ENCODE results near the gene SYCP2.

SYCP2 gene

DNA sequence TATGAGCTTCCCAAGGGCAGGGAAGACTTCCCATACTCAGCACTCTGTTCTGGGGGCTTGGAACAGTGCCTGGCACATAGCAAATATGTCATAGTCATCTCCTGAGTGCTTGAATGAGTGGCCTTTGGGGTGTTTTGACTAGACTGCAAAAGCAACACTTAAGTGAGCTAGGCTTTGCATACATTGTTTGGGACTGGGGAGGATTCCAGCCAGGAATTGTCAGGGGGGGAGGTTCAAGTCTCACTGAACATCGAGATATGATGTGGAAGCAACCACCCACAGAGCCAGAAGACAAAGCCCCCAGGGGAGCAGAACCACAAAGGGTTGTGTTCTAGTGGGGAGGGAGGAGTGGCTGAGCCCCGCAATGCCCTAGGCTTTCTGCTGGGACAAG is 98.4 kb downstream of the SYCP2 start:
- Histone ChIP-seq H3K4me3 (ENCODE audit: low read length) (no peak overlapping the region), H4K20me1 (ENCODE audit: insufficient read depth, low read length) (no peaks in the 10 kb centered on the region), H3K27me3 (replicated peaks; ENCODE audit: insufficient read depth, low read length) (no peaks in the 10 kb centered on the region; the same call in 1 of the 2 replicates), H3K9me2 (replicated peaks; ENCODE audit: insufficient read depth, low read length) (no peaks in the 10 kb centered on the region), H2AFZ (ENCODE audit: low read length) (no peak overlapping the region), H3K27ac (ENCODE audit: low read length) (no peak overlapping the region), H3K9me3 (replicated peaks; ENCODE audit: insufficient read depth, low read length) (no peaks in the 10 kb centered on the region), H3K9ac (ENCODE audit: low read length) (no peak overlapping the region), H3K79me2 (ENCODE audit: low read length) (no peaks in the 10 kb centered on the region), H3F3A (ENCODE audit: insufficient read depth, low read length) (peaks cover 10% of the 10 kb centered on the region; the same call in 1 of the 2 replicates), H3K4me2 (ENCODE audit: low read depth, low read length) (no peak overlapping the region), H3K4me1 (ENCODE audit: low read length) (peaks cover 20% of the 10 kb centered on the region), H3K36me3 (replicated peaks; ENCODE audit: insufficient read depth, low read length) (no peaks in the 10 kb centered on the region)
- DNase-seq: no peak
- TF ChIP-seq, protein P1, sequence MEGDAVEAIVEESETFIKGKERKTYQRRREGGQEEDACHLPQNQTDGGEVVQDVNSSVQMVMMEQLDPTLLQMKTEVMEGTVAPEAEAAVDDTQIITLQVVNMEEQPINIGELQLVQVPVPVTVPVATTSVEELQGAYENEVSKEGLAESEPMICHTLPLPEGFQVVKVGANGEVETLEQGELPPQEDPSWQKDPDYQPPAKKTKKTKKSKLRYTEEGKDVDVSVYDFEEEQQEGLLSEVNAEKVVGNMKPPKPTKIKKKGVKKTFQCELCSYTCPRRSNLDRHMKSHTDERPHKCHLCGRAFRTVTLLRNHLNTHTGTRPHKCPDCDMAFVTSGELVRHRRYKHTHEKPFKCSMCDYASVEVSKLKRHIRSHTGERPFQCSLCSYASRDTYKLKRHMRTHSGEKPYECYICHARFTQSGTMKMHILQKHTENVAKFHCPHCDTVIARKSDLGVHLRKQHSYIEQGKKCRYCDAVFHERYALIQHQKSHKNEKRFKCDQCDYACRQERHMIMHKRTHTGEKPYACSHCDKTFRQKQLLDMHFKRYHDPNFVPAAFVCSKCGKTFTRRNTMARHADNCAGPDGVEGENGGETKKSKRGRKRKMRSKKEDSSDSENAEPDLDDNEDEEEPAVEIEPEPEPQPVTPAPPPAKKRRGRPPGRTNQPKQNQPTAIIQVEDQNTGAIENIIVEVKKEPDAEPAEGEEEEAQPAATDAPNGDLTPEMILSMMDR (IDR thresholded peaks at IDR 0.05; ENCODE audit: low read length): no peak

DNA sequence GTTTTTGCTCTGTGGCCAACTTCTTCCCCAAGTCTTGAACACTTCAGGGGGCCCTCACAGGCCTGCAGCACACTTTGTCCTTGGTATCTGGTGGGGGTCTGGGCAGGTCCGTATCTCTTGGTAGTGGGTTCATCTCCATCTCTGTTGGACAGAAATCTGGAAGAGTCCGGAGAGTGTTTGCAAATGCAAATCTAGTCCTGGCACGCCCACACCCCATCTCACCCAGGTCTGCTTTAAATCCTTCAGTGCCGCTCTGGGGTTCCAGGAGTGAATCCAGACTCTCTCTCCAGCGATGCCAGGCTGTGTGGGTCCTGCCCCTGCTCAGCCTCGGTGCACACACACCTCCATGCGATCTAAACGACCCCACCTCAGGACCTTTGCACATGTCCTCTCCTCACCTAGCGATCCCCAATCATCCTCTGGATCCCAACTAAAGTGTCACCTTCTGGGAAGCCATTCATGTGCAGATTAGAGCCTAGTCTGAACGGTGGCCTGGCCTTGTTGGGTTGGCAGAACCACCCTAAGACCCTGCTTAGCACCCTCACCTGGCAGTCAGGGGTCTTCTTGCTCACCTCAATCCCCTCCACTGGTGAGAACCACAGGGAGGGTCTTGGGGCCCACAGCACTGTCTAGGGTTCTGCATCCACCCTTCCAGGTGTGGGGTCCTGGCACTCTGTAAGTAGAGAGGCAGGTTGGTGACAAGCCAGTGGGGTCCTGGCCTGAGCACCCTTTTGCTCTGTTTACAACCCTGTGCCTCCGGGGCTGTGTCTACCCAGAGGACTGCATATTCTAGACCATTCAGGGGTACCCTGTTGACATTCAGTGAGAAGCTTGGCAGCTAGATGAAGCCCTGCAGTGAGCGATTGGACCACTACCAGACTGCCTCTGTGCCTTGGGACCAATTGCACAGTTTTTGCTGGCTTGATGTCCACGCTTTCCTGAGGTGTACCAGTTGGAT is 100.8 kb downstream of the SYCP2 start:
- no peak overlapping the region for H3K4me3 ChIP-seq (ENCODE audit: low read length)
- TF ChIP-seq, protein P1 (IDR thresholded peaks at IDR 0.05; ENCODE audit: low read length): no peak
- TF ChIP-seq EZH2 (optimal IDR thresholded peaks at IDR 0.05; ENCODE audit: low read depth, low read length): no peak
- H3F3A ChIP-seq (ENCODE audit: insufficient read depth, low read length): peaks cover 7% of the 10 kb centered on the region; the same call in 1 of the 2 replicates
- no peaks in the 10 kb centered on the region for H3K36me3 ChIP-seq (replicated peaks; ENCODE audit: insufficient read depth, low read length)
- DNase-seq: no peak
- H3K4me2 ChIP-seq (ENCODE audit: low read depth, low read length): no peak overlapping the region
- no peak overlapping the region for H2AFZ ChIP-seq (ENCODE audit: low read length)
- H3K9me3 ChIP-seq (replicated peaks; ENCODE audit: insufficient read depth, low read length): no peaks in the 10 kb centered on the region
- no peaks in the 10 kb centered on the region for H4K20me1 ChIP-seq (ENCODE audit: insufficient read depth, low read length)
- no peaks in the 10 kb centered on the region for H3K9me2 ChIP-seq (replicated peaks; ENCODE audit: insufficient read depth, low read length)
- H3K27me3 ChIP-seq (replicated peaks; ENCODE audit: insufficient read depth, low read length): peaks cover 18% of the 10 kb centered on the region; the same call in 1 of the 2 replicates
- H3K9ac ChIP-seq (ENCODE audit: low read length): no peak overlapping the region
- H3K4me1 ChIP-seq (ENCODE audit: low read length): peaks cover 7% of the 10 kb centered on the region
- H3K79me2 ChIP-seq (ENCODE audit: low read length): no peaks in the 10 kb centered on the region
- no peak overlapping the region for H3K27ac ChIP-seq (ENCODE audit: low read length)

DNA sequence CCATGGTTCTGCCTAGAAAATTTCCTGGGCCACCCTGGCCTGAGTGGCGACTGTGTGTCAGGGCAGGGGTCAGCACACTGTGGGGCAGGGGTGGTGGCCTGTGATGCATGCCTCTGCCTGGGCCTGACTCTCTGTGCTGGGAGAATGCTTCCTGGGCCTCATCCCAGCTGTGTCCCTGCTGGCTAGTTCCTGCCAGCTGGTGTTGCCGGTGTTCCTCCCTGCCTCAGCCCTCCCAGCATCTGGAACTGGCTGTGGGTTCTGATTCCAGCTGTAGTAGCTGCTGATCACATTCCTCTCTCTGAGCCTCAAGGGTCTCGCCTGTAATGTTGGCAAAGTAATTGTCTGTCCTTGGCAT is 101.5 kb downstream of the SYCP2 start:
- no peaks in the 10 kb centered on the region for H3K36me3 ChIP-seq (replicated peaks; ENCODE audit: insufficient read depth, low read length)
- no peak overlapping the region for H3K4me3 ChIP-seq (ENCODE audit: low read length)
- no peaks in the 10 kb centered on the region for H3K4me1 ChIP-seq (ENCODE audit: low read length)
- H3K27me3 ChIP-seq (replicated peaks; ENCODE audit: insufficient read depth, low read length): peaks cover 22% of the 10 kb centered on the region; the same call in 1 of the 2 replicates
- H3K4me2 ChIP-seq (ENCODE audit: low read depth, low read length): no peak overlapping the region
- H3K9ac ChIP-seq (ENCODE audit: low read length): no peak overlapping the region
- DNase-seq: no peak
- no peaks in the 10 kb centered on the region for H4K20me1 ChIP-seq (ENCODE audit: insufficient read depth, low read length)
- H3K79me2 ChIP-seq (ENCODE audit: low read length): no peaks in the 10 kb centered on the region
- no peak overlapping the region for H2AFZ ChIP-seq (ENCODE audit: low read length)
- no peaks in the 10 kb centered on the region for H3F3A ChIP-seq (ENCODE audit: insufficient read depth, low read length)
- TF ChIP-seq EZH2 (optimal IDR thresholded peaks at IDR 0.05; ENCODE audit: low read depth, low read length) (no peak), EZH2phosphoT487 (IDR thresholded peaks at IDR 0.05; ENCODE audit: low read length) (no peak)
- TF ChIP-seq, protein P1 (IDR thresholded peaks at IDR 0.05; ENCODE audit: low read length): no peak
- H3K9me3 ChIP-seq (replicated peaks; ENCODE audit: insufficient read depth, low read length): no peaks in the 10 kb centered on the region
- H3K9me2 ChIP-seq (replicated peaks; ENCODE audit: insufficient read depth, low read length): no peaks in the 10 kb centered on the region
- no peak overlapping the region for H3K27ac ChIP-seq (ENCODE audit: low read length)
